GM21423 (cell line): ENCODE data around the gene RBP5.

ENCODE experiments used
- ATAC-seq: cut with Tn5 transposase; IDR thresholded peaks from one replicate; pipeline ENCODE4 v1.9.1; 2021; ENCODE audit warnings: mild to moderate bottlenecking, moderate library complexity; ENCODE audit not compliant: unreplicated experiment

RBP5 gene

DNA sequence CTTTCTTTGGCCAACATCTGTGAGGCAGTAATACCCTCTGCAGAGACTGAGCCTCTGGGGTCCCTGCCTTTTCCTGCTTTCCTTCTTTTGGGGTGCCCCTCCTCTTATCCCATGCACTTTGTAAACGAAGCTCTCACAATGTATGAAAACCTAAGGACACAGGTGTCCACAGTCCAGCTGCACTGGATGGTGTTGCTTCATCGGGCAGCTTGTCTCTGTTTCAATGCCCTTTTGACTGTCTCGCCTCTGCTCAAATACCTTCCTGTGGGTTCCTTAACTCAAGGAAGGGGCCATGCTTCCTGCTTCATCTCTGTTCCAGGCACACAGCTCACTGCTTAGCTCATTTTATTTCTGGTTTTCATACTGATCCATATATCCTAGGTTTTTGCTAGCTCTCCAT lies 26.1 kb downstream of the RBP5 start:
- no peak for ATAC-seq

DNA sequence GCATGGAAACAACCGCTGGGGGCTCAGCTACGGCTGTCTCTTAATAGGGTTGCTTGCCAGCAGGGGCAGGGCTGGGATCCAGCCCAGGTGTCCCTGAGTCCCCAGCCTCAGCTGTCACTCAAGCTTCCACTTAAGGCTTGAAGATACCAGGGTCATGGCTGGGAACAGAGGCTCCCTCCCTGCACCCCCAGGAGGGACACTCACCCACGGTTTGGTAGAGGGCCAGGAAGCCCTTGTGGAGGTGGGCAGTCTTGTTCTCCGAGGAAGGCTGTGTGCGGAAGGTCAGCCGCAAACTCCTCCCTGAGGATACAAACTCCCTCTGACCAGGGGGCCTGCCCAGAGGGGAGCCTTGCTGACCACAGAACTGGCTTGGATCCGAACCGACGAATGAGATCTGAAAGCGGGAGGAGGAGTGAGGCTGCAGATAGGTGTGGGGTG lies 27.0 kb downstream of the RBP5 start:
- ATAC-seq, result no peak

- ATAC-seq, result no peak
These were observed 27.5 kb downstream of the RBP5 start for GRCh38 chr12:7101047-7101693.

GRCh38 chr12:7100239-7100638 lies 28.4 kb downstream of the RBP5 start:
- no peak for ATAC-seq

DNA sequence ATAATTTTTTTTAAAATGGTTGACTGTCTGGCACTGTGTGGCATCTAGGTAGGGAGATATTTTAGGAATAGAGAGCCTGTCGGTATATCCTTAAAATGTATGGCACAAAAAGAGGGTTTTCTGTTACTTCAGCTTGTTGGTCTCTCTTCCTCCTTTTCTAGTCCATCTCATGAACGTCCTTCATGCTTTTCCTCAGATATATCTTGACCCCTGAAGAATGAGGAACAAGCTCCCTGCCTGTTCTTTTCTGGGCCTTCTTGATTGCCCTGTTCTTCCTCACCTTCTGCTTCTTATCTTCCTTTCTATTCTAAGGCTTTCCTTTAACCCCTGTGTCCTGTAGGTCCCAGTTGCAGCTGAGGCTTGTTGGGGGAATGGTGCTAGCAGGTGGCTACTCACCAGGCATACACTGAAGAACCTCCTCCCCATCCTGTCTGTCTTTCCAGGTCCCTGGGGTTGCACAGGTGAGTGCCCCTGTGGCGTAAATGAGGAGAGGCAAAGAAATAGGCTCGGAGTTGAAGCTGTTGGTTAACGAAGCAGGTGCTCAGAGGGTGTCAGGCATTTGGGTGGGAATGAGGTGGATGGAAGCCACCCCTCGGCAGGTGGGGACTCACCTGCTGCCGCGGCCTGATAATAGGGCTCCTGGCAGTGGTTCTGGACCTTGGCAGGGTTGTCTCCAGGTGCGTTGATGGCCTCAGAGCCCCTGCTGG lies 29.2 kb downstream of the RBP5 start:
- no peak for ATAC-seq

DNA sequence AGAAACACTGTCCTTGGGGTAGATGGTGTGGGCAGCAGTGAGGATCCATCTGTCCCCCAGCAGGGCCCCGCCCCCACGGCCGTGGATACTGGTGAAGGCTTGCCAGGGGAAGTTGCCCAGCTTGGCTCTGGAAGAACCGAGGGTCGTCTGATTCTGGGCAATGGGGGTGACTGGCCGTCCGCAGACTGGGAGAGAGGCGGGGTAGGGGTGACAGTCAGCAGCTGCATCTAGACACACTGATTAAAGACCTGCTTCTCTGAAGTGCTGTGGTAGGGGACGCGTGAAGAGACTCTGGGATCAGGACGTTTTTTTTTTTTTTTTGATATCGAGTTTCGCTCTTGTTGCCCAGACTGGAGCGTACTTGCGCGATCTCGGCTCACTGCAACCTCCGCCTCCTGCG lies 31.7 kb downstream of the RBP5 start:
- no peak for ATAC-seq

DNA sequence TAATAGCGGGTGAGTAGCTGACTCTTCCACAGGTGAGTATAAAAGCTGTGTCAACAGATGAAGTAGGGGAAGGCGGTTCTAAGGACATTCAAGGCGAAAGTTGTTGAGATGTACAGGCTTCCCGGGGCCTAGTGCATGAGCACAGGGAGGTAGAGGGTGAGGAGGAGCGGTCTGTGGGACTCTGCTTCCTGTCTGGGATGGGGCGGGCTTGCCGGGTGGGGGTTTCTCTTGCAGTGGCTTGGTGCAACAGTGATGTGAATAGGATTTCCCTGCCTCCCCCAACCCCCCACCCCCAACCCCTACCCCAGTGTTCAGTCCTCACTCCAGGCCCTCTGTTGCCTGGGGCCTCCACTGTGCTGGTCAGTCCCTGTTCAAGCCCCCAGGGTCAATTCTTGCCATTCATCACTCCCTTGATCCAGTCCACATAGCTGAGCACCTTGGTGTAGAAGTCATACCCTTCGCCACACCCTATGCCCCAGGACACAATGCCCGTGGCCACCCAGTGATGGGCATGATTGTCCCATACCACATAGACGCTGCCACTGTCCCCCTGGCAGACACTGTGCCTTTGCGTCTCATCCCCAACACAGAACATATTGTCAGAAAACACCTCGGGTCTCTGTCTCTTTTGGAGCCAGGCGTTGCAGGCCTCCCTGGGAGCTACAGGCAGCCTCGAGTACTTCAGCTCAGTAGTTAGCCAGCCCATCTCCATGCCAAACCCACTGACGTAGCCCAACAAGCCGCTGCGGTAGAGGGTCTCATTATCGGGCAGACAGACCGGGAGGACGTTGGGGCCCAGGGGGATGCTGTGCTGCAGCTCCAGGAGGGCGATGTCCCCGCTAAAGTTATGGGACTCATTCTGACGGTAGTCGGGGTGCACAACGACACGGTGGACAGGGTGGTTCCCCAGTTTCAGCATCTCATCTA lies 32.4 kb downstream of the RBP5 start:
- no peak for ATAC-seq

GRCh38 chr12:7093892-7094291 lies 34.8 kb downstream of the RBP5 start:
- ATAC-seq, result no peak

- no peak for ATAC-seq
These were observed 35.2 kb downstream of the RBP5 start for GRCh38 chr12:7093486-7093885.

- no peak for ATAC-seq
These were observed 35.7 kb downstream of the RBP5 start for GRCh38 chr12:7092986-7093460.

DNA sequence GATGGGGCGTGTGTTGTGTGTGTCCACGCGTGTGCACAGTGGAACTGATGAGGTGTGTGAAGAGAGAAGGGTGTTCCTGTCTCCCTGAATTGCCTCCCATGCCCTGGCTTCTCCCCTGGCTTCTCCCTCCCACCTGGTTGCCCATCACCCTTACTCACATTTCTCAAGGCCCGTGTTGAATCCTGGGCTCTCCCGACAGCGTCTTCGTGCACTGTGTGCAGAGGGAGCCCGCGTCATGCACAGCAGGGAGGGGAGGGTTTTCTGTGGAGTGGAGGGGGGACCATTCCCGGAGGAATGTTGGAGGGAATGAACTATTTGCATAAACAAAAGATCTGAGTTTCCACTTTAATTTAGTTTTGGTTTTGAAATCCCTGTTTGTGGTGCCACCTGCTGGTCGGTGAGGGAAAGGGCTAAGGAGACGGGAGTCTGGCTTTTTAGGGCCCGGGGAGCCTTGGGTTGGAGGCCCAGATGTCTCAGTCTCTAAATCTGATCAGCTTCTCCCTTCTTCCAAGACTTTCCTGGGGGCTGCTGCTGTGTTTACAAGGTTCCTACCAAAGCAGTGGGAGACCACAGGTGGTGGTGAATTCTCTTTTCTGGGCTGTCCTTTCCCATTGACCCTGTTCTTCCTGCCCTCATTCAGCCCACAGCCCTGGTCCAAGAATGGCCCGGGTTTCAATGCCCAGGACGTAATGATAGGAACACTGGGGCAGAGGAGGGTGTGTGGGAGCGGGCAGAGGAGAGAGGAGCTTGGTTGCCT lies 36.3 kb downstream of the RBP5 start, which contains the start of gene C1R:
TSS of gene C1R (minus strand) at position 217 of the 757 bp plus-strand sequence. CDS start at position 160, 57 bp downstream.
- no peak for ATAC-seq

- ATAC-seq, result no peak
These were observed 36.9 kb downstream of the RBP5 start for GRCh38 chr12:7091660-7092228.

- ATAC-seq, result no peak
These were observed 37.5 kb downstream of the RBP5 start for GRCh38 chr12:7091171-7091570.

DNA sequence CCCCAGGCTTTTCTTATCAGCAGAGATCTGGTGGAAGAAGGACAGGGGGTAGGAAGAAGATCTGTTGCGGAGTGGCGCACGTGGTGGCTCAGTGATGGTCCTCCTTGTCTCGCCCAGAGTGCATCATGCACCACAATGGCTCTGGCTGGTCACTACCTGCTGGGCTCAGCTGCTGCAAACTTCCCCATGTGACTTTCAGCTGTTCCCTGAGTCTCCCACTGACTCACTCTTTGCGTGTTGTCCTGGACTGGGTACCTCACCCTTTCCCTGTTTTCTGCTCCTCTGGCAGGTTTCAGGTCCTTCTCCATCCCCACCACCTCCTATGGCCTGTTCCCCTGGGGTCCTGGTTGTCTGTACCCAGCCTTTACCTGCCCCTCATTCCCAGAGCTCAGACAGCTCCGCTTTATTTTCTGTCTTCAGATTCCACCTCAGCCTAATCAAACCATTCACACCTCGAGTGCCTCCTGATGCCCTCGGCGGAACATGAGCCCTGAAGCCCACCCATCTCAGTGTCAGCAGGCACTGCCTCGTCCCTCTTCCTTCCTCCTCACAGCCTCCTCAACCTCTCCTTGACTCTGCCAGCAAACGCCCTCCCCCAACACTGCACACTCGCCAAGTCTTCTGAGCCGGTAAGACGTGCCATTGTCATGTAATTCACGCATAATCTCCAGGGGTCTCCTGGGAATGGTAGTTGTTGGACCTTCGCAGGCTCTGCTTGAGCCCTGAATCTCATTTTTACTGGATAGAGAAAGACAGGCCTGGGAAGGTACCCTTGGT lies 38.3 kb downstream of the RBP5 start:
- no peak for ATAC-seq

DNA sequence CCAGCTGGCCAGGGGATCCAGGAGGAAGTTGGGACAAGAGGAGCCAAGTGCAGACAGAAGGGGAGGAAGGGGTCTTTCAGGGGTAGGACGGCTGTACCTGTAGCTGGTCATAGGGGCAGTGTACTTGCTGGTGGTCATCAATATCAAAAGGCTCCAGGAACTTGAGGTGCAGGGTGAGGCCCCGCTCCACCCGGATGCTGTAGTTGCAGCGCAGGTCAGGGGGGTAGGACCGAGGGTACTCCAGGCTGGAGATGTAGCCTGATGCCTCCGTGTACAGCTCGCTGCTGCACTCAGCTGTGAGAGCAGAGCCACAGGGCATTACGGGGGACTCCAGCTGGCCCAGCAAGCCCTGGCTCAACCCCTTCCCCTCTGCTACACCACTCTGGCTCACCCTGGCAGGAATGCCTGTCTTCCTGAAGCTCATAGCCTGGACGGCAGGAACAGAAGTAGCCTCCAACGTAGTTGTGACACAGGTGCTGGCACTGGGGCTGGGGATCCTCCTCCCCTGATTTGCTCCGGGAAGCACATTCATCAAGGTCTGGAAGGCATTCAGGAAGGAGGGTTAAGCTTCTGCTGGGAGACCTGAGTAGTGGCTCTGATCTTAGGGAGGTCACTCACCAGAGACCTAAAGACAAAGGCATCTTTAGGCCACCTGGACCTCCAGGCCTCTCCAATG lies 39.4 kb downstream of the RBP5 start:
- no peak for ATAC-seq

- ATAC-seq, result no peak
These were observed 45.6 kb downstream of the RBP5 start for GRCh38 chr12:7083125-7083524.

DNA sequence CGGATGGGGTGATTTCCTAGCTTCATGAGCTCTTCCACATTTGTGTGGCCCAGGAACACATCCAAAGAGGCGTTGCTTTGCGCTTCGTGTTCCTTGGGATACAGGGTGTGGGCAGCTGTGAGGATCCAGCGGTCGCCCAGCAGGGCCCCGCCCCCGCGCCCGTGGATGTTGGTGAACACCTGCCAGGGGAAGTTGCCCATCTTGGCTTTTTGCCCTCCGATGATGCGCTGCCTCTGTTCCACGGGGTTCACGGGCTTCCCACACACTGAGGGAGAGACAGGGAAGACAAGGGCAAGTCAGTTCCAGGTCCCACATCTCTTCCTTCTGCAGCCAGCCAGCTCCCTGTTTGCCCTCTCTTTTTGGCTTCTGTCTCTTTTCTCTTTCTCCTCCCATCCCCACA lies 47.7 kb downstream of the RBP5 start:
- no peak for ATAC-seq

DNA sequence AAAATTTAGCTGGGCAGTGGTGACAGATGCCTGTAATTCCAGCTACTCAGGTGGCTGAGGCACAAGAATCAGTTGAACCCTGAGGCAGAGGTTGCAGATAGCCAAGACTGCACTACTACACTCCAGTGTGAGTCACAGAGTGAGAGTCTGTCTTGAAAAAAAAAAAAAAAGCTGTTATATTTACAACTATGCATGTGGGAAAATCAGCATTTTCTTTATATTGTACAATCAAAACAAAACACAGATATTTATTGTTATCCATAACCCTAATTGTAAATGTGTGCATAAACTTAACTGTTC lies 48.9 kb downstream of the RBP5 start:
- ATAC-seq, result no peak

- no peak for ATAC-seq
These were observed 50.5 kb downstream of the RBP5 start for GRCh38 chr12:7078163-7078562.
